SU-DHL-6 (cell line): ENCODE measurements around the gene FAM20C.

Source experiments
- H2AFZ ChIP-seq: fragments of 200-600 bp; sonication (generic); 2 replicates; pipeline ENCODE4 v1.6.1; 2014; ENCODE audit warnings: low read depth, mild to moderate bottlenecking, moderate library complexity, mixed read lengths, antibody characterized with exemption, low read length; ENCODE audit not compliant: severe bottlenecking
- H3F3A ChIP-seq: fragments of 200-600 bp; shearing (Covaris generic); 2 replicates; pipeline ENCODE4 v1.6.0; 2016; ENCODE audit warnings: antibody characterized with exemption, mild to moderate bottlenecking; ENCODE audit not compliant: insufficient read depth
- H3K27ac ChIP-seq: fragments of 200-600 bp; sonication (generic); 2 replicates; pipeline ENCODE4 v1.5.1; 2016; ENCODE audit warnings: low read depth, mild to moderate bottlenecking, low read length, moderate library complexity, mixed read lengths
- H3K27me3 ChIP-seq: fragments of 200-600 bp; sonication (generic), shearing (Covaris generic); 2 replicates; pipeline ENCODE4 v1.6.0; 2014; ENCODE audit warnings: mild to moderate bottlenecking, low read length
- H3K36me3 ChIP-seq: fragments of 200-600 bp; sonication (generic); 2 replicates; pipeline ENCODE4 v1.6.1; 2014; ENCODE audit warnings: mild to moderate bottlenecking, low read length, mixed read lengths
- H3K4me2 ChIP-seq: fragments of 300-600, 200-600 bp; shearing (Covaris generic), sonication (generic); 2 replicates; pipeline ENCODE4 v1.6.0; 2014; ENCODE audit warnings: low read length, low read depth, mild to moderate bottlenecking; ENCODE audit not compliant: poor library complexity, severe bottlenecking
- H3K4me3 ChIP-seq: fragments of 200-600 bp; sonication (generic); 2 replicates; pipeline ENCODE4 v1.5.1; 2014; ENCODE audit warnings: antibody characterized with exemption, low read length, mild to moderate bottlenecking, mixed read lengths; ENCODE audit not compliant: insufficient read depth, poor library complexity, severe bottlenecking
- H3K79me2 ChIP-seq: fragments of 200-600 bp; sonication (generic); 2 replicates; pipeline ENCODE4 v1.6.1; 2014; ENCODE audit warnings: mild to moderate bottlenecking, low read length, moderate library complexity; ENCODE audit not compliant: insufficient read depth
- H3K9ac ChIP-seq: fragments of 200-600 bp; sonication (generic); 2 replicates; pipeline ENCODE4 v1.7.0; 2014; ENCODE audit warnings: mild to moderate bottlenecking, low read length
- H3K9me2 ChIP-seq: fragments of 200-600 bp; sonication (generic); replicated peaks from 2 replicates; pipeline ENCODE4 v1.6.1; 2014; ENCODE audit warnings: low read length; ENCODE audit not compliant: insufficient read depth
- H3K9me3 ChIP-seq: fragments of 200-600 bp; sonication (generic); 2 replicates; pipeline ENCODE4 v1.6.1; 2014; ENCODE audit warnings: low read length, mixed read lengths; ENCODE audit not compliant: insufficient read depth
- H4K20me1 ChIP-seq: fragments of 200-600 bp; sonication (generic); 2 replicates; pipeline ENCODE4 v1.6.1; 2014; ENCODE audit warnings: low read depth, mild to moderate bottlenecking, antibody characterized with exemption, low read length, moderate library complexity, mixed read lengths
- EZH2phosphoT487 ChIP-seq: fragments of 200-600 bp; sonication (generic), shearing (Covaris generic); conservative IDR thresholded peaks from 2 replicates; pipeline ENCODE4 v1.6.1; 2018; ENCODE audit warnings: mild to moderate bottlenecking, antibody characterized with exemption, low read length, moderate library complexity, mixed read lengths
- TF ChIP-seq, protein P1 (sequence below): fragments of 200-600 bp; sonication (generic); IDR thresholded peaks from one replicate; pipeline ENCODE4 v1.5.1; 2017; ENCODE audit warnings: antibody characterized with exemption, mild to moderate bottlenecking, low read length, moderate library complexity; ENCODE audit not compliant: insufficient read depth, poor library complexity, severe bottlenecking

The FAM20C gene

DNA sequence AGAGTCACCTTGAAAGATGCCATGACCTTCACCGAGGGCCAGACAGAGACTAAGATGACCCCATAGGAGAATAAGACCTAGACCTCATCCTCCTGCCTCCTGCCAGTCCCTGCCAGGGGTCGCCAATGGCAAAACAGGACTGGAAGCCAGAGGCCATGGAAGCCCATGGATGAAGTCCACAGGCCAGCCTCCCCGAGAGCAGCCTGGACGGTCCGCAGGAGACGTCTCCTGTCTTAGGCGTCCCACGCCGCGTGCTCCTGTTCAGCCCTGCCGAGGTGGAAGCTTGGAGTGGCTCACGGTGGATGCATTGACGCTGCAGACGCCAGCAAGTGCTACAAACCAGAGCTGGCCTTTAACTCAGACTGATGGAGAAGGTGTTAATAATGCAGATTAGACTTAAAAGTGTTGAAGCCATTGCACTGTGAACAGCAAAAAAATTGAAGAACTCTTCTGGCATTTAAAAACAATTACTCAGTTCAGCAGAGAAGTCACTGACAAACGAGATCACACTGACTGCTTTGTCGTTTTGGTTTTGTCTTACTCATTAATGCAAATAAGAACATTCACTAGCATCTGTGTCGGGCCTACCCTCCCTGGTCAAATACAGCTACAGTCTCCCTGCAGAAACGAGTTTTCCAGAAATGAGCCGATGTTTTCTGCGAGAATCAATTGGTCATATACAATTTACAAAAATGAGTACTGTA lies 38.1 kb upstream of the FAM20C start:
- TF ChIP-seq, protein P1, sequence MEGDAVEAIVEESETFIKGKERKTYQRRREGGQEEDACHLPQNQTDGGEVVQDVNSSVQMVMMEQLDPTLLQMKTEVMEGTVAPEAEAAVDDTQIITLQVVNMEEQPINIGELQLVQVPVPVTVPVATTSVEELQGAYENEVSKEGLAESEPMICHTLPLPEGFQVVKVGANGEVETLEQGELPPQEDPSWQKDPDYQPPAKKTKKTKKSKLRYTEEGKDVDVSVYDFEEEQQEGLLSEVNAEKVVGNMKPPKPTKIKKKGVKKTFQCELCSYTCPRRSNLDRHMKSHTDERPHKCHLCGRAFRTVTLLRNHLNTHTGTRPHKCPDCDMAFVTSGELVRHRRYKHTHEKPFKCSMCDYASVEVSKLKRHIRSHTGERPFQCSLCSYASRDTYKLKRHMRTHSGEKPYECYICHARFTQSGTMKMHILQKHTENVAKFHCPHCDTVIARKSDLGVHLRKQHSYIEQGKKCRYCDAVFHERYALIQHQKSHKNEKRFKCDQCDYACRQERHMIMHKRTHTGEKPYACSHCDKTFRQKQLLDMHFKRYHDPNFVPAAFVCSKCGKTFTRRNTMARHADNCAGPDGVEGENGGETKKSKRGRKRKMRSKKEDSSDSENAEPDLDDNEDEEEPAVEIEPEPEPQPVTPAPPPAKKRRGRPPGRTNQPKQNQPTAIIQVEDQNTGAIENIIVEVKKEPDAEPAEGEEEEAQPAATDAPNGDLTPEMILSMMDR = no peak
- TF ChIP-seq EZH2phosphoT487 = no peak
- no peak overlapping the region for H3K4me3 ChIP-seq
- H3K9me3 ChIP-seq = no peaks in the 10 kb centered on the region
- H3K9ac ChIP-seq = no peak overlapping the region
- no peaks in the 10 kb centered on the region for H3K9me2 ChIP-seq
- no peaks in the 10 kb centered on the region for H3K79me2 ChIP-seq
- no peaks in the 10 kb centered on the region for H4K20me1 ChIP-seq
- no peaks in the 10 kb centered on the region for H3K27me3 ChIP-seq
- H2AFZ ChIP-seq = no peak overlapping the region
- H3K27ac ChIP-seq = no peak overlapping the region
- H3K4me2 ChIP-seq = no peak overlapping the region
- no peaks in the 10 kb centered on the region for H3K36me3 ChIP-seq
- H3F3A ChIP-seq = no peaks in the 10 kb centered on the region

GRCh38 chr7:155469-155900 lies 36.9 kb upstream of the FAM20C start:
- Histone ChIP-seq H3K27me3 (no peaks in the 10 kb centered on the region), H4K20me1 (no peaks in the 10 kb centered on the region), H3K9ac (no peak overlapping the region), H3K9me2 (no peaks in the 10 kb centered on the region), H3K4me3 (no peak overlapping the region), H3K4me2 (no peak overlapping the region), H3K79me2 (no peaks in the 10 kb centered on the region), H3K36me3 (no peaks in the 10 kb centered on the region), H3K27ac (no peak overlapping the region), H3K9me3 (no peaks in the 10 kb centered on the region), H2AFZ (no peak overlapping the region), H3F3A (no peaks in the 10 kb centered on the region)
- TF ChIP-seq, protein P1 = no peak
- no peak for TF ChIP-seq EZH2phosphoT487

DNA sequence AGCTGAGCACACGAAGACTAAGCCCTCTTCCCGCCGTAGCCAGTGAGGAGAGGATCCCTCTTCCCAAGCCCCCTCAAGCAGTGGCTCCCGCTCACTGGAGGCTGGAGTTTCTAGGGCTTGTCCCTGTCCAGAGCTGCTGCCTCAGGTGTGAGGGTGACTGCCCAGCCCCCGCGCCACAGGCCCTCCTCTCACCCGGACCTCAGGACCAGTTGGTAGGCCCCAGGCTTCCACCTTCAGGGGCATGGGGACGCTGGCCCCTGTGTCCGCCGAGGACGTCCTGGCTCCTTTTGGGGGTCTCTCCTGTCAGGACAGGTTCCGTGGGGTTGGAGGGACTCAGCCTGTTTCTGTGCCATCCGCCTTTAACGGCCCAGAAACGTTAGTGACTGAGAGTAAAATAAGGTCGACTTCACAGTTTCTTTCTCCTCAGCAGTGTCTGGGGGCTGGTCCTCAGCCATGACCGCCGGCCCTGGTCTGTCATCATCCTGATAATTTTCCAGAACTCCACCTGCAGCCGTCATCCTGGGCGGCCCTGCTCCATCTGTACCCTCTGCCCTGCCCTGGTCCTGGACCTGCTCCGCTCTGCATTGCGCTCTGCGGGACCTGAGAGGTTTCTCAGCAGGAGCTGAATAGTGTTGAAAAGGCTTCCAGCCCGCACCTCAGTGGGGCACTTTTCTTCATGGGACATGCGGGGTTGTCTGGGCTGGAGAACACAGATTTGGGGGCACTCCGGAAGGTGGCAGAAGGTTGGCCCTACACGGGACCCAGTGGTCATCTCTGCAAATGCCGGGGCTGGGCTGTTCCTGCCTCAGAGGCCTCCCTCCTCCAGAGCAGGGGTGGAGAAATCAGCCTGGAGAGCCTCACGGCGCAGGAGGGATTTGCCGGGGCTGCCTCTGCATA lies 36.0 kb upstream of the FAM20C start:
- no peaks in the 10 kb centered on the region for H4K20me1 ChIP-seq
- H3K4me2 ChIP-seq = no peak overlapping the region
- H3K36me3 ChIP-seq = no peaks in the 10 kb centered on the region
- H3K9me3 ChIP-seq = no peaks in the 10 kb centered on the region
- no peak overlapping the region for H3K4me3 ChIP-seq
- H3F3A ChIP-seq = no peaks in the 10 kb centered on the region
- TF ChIP-seq, protein P1 = no peak
- TF ChIP-seq EZH2phosphoT487 = no peak
- no peaks in the 10 kb centered on the region for H3K27me3 ChIP-seq
- H3K79me2 ChIP-seq = no peaks in the 10 kb centered on the region
- H3K9me2 ChIP-seq = no peaks in the 10 kb centered on the region
- no peak overlapping the region for H2AFZ ChIP-seq
- H3K9ac ChIP-seq = no peak overlapping the region
- H3K27ac ChIP-seq = no peak overlapping the region
